ENCODE data around the gene UBTD1.
A peak's percentile ranks its signal among the peaks of the same experiment; 100 is the strongest.
"Not testable (repeated sequence)": the region's sequence is repeated elsewhere in the genome, so short reads cannot be mapped to it uniquely, and the experiment has no call there.

The UBTD1 gene

DNA sequence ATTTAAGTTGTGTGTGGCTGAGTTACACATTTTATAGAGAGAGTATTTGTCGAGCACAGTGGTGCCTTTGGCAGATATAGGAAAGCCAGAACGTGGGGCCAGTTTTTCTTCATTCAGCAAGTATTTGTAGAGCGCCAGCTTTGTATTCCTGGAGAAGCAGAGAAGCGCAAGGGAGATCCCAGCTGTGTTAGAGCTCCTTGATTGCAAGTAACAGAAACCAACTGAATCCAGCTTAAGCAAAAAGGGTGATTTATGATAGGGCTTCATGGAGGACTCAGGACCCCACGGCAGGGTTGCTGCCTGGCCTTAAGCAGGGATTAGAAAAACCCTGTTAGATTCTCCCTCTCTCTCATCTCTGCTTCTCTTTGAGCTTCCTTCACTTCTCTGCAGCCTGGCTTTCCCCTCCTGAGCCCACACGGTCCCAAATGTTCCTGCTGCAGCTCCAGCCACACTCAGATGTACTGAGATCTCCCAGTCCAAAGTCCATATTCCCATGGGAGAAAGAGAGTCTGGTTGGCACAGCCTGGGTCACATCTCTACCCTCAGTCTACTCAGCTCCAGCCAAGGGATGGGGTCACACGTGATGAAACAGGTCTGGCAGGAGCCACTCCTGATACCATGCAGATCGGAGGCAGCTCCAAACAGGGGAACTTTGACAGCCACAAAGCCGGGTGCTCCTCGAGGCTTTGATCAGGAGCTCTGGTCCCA is 16.7 kb downstream of the UBTD1 start:
- DNase-seq (ENCODE audit: low read depth in 3 of 3) = no peak

DNA sequence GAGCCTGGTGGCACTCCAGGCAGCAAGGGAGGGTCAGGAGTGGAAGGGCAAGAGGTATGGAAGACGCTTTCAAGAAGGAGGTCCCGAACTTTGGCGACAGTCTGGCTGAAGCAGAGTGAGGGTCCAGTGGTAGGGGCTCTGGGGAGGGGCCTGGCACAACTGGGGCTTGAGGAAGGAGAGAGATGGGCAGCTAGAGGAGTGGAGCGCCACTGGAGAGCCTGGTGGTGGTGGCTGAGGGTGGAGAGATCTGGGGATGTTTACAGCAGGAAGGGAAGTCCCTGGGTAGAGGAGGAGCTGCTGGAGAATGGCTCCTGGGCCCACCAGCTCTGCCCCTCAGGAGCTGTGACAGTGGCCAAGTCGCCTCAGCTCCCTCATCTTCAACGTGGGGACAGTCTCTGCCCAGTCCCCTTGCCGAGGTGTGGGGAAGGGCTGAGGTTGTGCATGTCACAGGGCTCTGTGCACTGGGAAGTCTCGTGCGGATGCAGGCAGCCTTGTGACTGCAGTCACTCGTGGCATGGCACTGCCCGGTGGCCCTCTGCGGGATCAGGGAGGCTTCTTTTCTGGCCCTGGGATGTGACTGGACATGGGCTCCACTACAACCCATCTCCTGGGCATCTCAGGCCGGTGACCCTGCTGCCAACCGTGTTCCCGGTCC is 18.5 kb downstream of the UBTD1 start:
- DNase-seq (ENCODE audit: low read depth in 3 of 3) = no peak

DNA sequence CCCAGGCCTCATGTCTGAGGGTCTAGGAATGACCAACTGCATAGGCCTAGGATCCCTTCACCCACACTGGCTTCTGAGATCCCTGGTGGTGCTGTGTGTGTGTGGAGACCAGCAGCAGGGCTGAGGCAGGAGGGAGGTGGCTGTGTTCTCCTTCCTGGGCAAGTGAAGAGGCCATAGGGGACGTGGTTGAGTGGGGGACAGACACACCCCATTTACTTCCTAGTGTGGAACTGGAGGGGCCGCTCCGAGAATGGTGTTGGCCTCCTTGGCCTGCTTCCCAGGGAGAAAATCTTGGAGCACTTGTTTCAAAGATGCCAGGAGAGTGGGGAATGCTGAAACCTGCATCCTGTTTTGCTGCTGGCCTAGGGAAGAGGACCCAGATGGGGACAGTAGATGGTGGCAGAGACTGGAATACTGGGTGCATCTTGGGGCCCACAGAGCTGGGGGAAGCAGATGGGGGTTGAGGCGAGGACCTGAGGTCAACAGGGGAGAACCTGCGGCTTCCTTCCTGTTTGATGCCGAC is 19.1 kb downstream of the UBTD1 start:
- DNase-seq (ENCODE audit: low read depth in 3 of 3) = no peak

DNA sequence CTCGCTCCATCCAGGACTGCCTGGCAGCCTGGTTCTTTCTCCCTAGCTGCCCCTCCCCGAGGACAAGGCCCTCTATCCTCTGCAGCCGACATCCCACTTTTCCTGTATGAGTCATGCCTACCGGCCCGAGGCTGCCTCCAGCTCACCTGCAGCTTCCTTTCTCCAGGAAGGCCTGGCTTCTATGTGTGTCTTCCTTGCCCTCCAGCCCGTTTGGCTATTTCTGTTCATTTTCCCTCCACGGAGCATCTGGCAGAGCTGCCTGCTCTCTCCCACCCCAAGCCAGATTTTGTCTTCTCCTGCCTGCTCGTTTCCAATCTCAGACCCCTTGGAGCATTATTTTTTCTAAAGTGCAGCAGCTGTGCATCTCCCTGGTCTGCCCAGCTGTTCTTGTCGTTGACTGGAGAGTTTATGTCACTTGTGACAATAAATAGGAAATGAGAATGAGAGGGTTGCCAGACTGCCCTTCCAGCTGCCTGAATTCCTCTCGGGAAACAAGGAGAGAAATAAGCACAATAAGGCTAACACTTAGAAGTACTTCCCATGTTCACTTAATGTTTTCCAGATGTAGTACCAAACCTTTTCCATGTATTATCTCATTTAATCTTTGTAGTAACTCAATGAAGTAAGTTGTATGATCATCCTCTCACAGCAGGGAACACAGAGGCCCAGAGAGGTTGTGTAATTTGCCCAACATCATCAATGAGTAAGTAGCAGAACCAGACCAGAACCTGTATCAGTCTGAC is 19.7 kb downstream of the UBTD1 start:
- DNase-seq (ENCODE audit: low read depth in 3 of 3) = no peak

DNA sequence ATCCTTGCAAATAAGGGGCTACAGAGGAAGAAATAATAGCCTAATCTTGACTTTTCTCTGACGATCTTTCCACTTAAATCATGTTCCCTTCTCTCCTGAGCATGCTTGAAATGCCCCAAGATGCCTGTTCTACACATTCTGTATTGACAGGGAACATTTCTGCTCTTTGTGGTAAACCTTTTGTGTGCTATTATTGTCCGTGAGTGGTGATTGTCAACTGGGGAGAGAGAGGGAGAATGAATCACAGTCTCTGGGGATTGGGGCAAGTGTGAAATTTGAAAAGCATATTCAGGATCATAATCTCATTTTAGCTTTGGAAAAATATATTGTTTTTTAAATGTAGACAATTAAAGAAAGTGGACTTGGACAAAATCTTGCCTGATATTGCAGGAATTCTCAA is 20.6 kb downstream of the UBTD1 start:
- DNase-seq (ENCODE audit: low read depth in 3 of 3) = no peak

DNA sequence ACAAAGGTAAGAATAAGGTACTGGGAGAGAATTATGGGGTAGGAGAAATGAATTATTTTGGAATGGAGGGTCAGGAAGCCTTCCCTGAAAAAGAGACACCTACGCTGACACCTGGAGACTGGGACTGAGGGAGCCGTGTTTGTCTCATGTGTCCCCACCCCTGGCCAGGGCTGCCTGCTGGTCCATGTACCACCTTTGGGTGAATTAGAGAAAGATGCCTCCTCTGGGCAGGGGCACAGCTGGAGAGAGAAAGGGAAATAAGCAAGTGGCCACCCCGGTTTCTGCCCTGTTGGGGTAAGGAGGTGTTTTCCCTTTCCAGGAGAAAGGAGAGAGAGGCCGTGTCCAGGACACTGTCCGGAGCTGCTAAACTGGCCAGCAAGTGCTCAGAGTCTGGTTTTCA is 21.8 kb downstream of the UBTD1 start:
- DNase-seq (ENCODE audit: low read depth in 3 of 3) = no peak

DNA sequence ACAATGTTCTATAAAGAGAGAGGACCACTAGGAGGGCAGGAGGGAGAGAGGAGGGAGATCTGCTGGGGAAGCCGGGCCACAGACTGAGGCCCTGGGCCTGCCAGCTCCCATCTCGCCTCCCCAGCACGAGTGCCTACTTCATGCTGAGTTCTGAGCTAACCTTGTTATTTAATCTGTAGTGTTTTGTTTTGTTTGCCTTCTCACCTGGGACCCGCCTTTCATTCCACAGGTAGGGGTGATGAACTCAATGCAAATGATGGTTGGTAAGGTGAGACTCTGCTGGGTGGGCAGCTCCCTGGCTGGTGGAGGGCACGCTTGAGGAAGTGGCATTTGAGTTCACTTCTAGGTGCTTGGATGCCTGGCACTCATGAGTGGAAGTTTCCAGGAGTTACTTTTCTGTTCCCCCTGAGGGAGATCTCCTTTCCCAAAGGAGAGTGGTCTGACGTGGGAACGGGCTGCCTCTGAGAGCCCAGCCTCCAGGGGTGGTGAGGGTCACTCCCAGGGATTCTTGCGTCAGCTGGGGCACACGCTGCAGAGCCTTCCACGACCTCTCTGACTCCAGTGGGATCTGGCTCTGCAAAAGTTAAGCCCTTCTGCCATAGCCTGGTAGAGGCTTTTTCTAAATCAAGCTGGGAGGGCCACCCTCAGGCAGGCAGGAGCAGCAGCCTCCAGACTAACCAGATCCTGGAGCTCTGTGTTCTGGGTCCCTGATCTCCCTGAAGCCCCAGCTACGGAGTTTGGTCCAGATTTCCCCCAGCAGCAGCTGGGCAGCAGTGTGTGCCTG is 22.4 kb downstream of the UBTD1 start:
- no peak for DNase-seq (ENCODE audit: low read depth in 3 of 3)

DNA sequence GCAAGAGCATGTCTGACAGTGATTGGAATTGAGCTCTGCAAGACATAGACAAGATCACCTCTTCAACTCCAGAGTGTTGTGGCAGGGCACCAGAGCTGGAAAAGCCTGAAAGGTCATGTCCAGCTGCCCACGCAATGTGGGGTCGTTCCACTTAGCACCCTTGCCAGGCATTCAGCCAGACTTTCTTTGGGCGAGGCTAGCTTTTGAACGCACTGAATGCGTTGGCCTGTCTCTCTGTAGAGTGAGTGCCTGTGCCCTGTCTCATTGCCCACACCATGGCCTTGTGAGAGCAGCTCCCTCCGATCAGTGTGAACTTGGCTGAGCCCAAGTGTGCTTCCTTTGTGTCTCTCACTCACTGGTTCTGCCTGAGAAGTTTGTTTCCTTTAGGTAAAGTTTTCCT is 23.3 kb downstream of the UBTD1 start:
- no peak for DNase-seq (ENCODE audit: low read depth in 3 of 3)

DNA sequence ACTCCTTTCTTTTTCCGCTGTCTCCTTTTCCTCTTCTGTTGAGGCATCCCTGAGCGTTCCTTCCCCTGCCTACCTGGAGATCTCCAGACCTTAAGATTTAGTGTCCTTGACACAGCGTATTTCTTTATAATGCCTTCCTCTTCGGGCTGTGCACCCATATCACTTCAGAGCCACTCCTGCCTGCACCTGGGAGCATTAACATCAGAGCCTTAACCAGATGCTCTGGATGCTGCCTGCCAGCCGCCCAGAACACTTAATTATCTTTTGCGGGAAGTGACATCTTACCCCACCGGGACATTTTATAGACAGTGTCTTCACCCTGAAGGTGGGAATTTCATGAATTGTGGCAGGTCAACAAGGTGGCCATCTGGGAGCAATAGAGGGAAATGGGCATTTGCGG is 24.2 kb downstream of the UBTD1 start:
- DNase-seq (ENCODE audit: low read depth in 3 of 3) = no peak

DNA sequence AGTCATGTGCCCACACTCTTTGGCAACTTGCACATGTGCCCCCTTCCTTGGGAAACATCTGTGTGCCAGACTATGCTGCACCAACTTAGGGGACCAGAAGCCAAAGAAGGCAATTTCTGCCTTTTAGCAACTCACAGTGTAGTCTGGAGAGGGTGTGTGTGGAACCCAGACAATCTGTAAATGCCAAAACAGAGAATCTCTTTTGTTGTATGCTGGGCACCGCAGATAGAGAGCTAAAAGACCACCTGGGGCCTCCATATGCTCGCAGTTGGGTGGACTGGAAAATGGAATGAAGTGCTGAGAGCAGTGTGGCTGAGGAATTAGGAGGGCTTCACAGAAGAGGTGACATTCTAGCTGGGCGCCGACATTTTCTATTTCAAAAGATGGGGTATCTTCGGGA is 26.4 kb downstream of the UBTD1 start:
- DNase-seq (ENCODE audit: low read depth in 3 of 3) = no peak

DNA sequence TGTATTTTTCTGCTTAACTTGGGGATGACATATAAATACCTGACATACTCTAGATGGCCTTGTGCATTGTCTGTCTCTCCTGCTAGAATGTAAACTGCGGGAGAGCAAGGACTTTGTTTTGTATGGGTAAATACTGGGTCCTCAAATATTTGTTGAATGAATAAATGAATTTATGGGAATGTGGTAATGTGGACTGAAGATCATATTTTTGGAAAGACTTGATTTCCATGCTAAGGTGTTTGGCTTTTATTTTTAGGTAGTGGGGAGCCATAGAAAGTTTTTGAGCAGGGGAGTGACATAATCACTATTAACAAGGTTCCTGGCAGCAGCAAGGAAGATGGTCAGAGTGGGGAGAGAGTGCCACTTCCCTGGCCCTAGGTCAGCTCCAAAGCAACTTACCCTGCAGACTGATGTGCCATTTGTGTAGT is 27.0 kb downstream of the UBTD1 start:
- no peak for DNase-seq (ENCODE audit: low read depth in 3 of 3)

DNA sequence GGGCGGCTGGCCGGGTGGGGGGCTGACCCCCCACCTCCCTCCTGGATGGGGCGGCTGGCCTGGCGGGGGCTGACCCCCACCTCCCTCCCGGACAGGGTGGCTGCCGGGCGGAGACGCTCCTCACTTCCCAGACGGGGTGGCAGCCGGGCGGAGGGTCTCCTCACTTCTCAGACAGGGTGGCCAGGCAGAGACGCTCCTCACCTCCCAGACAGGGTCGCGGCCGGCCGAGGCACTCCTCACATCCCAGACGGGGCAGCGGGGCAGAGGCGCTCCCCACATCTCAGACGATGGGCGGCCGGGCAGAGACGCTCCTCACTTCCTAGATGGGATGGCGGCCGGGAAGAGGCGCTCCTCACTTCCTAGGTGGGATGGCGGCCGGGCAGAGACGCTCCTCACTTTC is 30.2 kb downstream of the UBTD1 start:
- not testable (repeated sequence) for DNase-seq (ENCODE audit: low read depth in 3 of 3)

DNA sequence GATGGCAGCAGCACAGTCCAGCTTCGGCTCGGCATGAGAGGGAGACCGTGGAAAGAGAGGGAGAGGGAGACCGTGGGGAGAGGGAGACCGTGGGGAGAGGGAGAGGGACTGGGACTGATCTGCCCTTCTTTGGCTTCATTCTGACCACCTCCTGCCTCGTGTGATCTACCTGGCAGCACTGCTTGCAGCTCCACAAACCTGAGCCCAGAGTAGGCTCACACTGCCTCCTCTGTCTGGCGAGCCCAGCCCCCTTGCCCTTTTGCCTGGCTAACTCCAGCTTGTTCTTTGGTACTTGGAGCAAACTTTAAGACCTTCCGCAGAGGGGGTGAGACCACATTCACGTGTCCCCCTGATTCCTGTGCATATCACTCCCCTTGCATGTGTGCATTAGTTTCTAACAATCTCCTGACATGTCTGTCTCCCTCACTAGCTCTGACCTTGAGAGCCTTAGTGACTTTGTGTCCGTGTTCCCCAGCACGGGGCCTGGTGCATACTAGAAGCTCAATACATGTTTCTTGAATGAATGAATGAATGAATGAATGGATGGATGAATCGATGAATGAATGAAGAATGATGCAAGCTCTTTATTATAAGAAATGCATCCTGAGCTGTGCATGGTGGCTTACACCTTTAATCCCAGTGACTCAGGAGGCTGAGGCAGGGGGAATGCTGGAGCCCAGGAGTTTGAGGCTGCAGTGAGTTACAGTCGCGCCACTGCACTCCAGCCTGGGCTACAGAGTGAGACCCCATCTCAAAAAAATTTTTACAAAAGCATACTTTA is 31.2 kb downstream of the UBTD1 start:
- no peak for DNase-seq (ENCODE audit: low read depth in 3 of 3)

DNA sequence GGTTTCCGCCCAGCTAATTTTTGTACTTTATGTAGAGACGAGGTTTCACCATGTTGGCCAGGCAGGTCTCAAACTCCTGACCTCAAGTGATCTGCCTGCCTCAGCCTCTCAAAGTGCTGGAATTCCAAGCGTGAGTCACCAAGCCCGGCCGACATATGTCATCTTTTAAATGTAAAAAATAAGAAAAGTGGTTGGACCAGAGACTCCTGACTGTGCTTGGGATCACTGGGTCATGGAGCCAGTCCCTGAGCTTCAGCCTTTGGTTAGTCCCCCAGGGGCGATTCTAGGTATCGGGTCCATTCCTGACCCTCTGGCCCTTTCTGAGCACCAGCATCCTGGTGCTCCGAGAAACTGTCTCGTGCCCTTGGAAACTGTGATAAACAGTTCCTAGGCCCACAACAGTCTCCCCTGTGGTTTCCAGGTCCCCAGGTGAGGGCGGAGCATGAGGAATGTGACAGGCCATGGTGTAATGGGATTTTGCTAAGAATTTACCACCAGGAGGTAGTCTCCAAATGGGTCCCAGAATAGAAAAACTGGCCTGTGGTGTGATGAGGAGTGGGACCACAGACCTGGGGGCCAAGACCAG is 32.8 kb downstream of the UBTD1 start:
- DNase-seq (ENCODE audit: low read depth in 3 of 3) = no peak

DNA sequence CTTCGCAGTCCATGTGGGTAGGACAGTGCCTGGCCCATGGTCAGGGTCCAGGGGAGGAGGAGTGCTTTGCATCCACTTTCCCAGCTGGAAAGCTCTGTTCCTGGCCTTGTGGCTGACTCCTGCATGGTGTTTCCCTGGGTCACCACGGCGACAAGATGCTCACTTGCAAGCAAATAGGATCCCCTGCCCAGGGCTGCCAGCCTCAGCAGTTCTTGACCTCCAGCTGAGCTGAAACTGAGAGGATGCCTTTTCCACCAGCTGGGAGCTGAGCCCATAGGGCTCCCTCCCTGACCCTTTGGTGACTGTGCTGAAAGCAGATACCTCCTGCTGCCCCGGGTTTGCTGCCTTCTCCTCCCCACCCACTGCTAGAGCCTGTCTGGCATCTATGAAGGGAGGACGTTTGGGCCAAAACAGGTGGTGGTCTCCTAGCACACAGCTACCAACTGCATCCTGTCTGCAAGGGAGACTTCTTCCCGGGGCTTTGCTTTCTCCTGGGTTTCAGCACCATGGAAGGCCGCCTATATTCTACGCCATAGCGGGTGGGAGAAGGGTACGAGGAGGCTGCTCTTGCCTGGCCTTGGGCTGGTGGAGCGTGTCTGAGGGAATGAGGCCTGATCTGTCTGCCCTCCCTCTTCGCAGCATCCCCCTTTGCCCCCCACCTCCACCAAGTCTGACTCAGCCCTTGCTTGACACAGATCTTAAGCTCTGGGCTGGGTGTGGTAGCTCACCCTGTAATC is 34.4 kb downstream of the UBTD1 start:
- no peak for DNase-seq (ENCODE audit: low read depth in 3 of 3)

DNA sequence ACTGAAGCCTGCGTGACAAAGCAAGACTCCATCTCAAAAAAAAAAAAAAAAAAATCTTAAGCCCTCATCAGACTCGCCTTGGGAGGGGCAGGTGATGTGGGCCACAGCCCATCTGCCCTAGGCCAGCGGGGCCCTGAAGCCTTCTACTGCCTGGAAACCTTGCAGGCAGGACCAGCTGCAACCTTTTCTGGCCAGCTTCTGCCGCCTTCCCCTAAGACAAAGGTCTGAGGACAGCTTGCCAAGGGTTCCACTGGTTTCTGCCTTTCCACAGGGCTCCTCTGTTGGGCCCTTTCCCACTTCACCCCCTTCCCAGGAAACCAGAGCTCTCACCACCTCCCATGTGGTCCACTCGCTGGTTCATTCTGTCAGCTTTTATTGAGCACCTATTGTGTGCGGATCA is 35.2 kb downstream of the UBTD1 start:
- DNase-seq (ENCODE audit: low read depth in 3 of 3) = no peak

DNA sequence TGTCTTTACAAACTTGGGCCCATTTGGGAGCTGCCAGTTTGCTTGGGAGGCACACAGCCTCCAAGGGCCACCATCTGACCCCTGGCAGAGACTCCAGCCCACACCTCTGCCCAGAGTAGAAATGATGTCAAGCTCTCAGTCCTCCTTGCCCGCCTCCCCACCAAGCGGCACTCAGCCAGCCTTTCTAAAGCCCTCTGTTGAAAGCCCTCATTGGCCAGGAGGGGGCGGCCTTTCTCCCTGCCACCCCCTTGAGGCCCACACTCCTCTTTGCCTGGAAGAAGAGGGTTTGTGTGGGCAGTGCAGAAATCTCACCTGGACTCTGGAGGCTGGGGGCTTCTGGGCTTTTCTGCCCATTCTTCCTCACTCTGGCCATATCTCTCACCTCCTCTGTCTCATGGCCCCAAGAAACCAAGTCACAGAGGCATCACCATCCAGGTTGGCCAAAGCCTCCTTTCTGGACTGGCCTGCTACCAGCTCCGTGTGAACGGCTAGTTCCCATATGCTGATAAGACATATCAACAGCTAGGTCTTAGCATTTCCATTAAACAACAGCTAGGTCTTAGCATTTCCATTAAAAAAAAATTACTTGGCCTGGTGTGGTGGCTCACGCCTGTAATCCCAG is 36.1 kb downstream of the UBTD1 start:
- peak in 1 of 3 experiments; percentile 18 for DNase-seq (ENCODE audit: low read depth in 3 of 3)

DNA sequence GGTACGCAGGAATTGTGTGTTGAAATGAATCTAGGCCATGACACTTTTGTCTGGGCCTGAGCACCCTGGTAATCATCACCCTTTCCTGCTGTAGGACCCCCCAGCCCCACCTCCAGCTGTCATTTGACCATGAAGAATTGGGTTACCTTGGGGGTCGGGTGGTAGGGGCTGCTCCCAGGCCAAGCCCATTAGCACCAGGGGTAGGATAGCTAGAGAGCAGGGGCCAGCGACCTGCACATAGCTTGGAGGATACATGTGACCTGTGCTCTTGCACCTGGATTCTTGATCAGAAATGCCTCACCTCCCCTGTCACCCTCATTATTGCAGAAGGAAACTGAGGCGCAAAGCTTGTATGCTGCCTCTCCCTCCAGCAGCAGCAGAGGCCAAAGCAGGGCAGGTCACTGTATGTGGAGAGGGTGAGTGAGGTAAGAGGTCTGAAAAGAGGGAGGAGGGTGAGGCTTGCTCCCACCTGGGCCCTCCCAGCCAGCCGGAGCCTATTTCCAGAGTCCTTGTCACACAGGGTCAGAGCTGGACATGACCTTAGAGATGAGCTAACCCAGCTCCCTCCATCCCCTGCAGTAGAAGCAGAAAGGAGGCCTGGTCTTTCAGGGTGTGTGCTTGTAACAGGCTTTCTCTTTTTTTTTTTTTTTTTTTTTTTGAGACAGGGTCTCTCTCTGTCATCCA is 38.6 kb downstream of the UBTD1 start:
- DNase-seq (ENCODE audit: low read depth in 3 of 3) = no peak

DNA sequence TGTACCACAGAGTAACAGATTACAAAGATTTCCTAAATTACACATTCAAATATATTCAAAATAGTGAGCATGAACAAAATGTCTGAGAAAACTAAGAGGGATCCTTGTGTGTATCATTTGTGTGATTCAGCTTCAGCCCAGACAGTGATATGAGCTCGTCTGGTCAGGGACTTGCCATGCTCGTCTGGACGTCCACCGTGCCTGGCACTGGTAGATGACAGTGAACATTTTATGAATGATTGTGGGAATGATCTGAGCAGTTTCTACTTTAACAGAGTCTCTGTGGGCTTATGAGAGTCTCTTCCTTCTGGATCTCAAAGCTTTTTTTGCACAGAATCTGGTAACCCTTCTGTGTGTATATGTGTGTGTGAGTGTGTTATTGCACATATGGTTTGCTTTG is 39.7 kb downstream of the UBTD1 start:
- DNase-seq (ENCODE audit: low read depth in 3 of 3) = no peak
